Measurements from ENCODE around the gene HDDC3.

GRCh38 chr15:90921887-90922286, 10.5 kb downstream of the HDDC3 start:
- TF ChIP-seq CTCF (IDR thresholded peaks at IDR 0.05) (no peak), POLR2A (IDR thresholded peaks at IDR 0.05) (no peak)

All from right lobe of liver (tissue), 4 donors.